ENCODE data around the gene WDR26.

- no peak for TF ChIP-seq CREB1 (IDR thresholded peaks at IDR 0.05; ENCODE audit: low read depth)
- TF ChIP-seq EP300 (IDR thresholded peaks at IDR 0.05; ENCODE audit: borderline replicate concordance): no peak
- TF ChIP-seq CEBPB (IDR thresholded peaks at IDR 0.05): no peak
- TF ChIP-seq YY1 (IDR thresholded peaks at IDR 0.05; ENCODE audit: low read depth): no peak
- TF ChIP-seq NFIC (IDR thresholded peaks at IDR 0.05): no peak
- no peak for TF ChIP-seq RAD21 (IDR thresholded peaks at IDR 0.05; ENCODE audit: low read depth)
- TF ChIP-seq MAX (IDR thresholded peaks at IDR 0.05): no peak
- TF ChIP-seq TCF12 (IDR thresholded peaks at IDR 0.05; ENCODE audit: low read depth): no peak
- TF ChIP-seq EGR1 (IDR thresholded peaks at IDR 0.05): no peak
These were observed 54.6 kb downstream of the WDR26 start for GRCh38 chr1:224380003-224380402.
